ENCODE measurements around the gene FURIN.
A peak's percentile ranks its signal among the peaks of the same experiment; 100 is the strongest.

Gene FURIN

DNA sequence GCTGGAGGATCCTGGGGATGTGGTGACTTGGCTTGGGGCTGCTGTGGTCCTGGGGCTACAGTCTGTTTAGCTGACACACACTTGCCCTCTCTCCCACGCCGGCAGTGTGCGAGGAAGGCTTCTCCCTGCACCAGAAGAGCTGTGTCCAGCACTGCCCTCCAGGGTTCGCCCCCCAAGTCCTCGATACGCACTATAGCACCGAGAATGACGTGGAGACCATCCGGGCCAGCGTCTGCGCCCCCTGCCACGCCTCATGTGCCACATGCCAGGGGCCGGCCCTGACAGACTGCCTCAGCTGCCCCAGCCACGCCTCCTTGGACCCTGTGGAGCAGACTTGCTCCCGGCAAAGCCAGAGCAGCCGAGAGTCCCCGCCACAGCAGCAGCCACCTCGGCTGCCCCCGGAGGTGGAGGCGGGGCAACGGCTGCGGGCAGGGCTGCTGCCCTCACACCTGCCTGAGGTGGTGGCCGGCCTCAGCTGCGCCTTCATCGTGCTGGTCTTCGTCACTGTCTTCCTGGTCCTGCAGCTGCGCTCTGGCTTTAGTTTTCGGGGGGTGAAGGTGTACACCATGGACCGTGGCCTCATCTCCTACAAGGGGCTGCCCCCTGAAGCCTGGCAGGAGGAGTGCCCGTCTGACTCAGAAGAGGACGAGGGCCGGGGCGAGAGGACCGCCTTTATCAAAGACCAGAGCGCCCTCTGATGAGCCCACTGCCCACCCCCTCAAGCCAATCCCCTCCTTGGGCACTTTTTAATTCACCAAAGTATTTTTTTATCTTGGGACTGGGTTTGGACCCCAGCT lies 13.0 kb downstream of the FURIN start:
- TF ChIP-seq ZNF274 (IDR thresholded peaks at IDR 0.05; ENCODE audit: low read depth, low read length) (no peak), SUZ12 (IDR thresholded peaks at IDR 0.05; ENCODE audit: extremely low read depth, insufficient read depth, insufficient read length) (no peak), YY1 (IDR thresholded peaks at IDR 0.05; ENCODE audit: insufficient read depth, insufficient read length) (no peak)
- Histone ChIP-seq H3K4me1 (ENCODE audit: insufficient read depth, insufficient read length) (peaks cover 22% of the 10 kb centered on the region), H3K9ac (ENCODE audit: insufficient read length, low read depth) (no peak overlapping the region), H3K9me3 (ENCODE audit: insufficient read depth, low read length) (no peaks in the 10 kb centered on the region), H3K27me3 (ENCODE audit: insufficient read depth, insufficient read length) (no peaks in the 10 kb centered on the region), H3K36me3 (ENCODE audit: insufficient read depth, insufficient read length, low read length) (peaks cover 69% of the 10 kb centered on the region), H3K4me3 (ENCODE audit: insufficient read length, low read depth) (no peak overlapping the region)
- no peak for DNase-seq (ENCODE audit: low read depth, low spot score)

DNA sequence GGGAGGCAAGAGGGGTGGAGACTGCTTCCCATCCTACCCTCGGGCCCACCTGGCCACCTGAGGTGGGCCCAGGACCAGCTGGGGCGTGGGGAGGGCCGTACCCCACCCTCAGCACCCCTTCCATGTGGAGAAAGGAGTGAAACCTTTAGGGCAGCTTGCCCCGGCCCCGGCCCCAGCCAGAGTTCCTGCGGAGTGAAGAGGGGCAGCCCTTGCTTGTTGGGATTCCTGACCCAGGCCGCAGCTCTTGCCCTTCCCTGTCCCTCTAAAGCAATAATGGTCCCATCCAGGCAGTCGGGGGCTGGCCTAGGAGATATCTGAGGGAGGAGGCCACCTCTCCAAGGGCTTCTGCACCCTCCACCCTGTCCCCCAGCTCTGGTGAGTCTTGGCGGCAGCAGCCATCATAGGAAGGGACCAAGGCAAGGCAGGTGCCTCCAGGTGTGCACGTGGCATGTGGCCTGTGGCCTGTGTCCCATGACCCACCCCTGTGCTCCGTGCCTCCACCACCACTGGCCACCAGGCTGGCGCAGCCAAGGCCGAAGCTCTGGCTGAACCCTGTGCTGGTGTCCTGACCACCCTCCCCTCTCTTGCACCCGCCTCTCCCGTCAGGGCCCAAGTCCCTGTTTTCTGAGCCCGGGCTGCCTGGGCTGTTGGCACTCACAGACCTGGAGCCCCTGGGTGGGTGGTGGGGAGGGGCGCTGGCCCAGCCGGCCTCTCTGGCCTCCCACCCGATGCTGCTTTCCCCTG lies 13.8 kb downstream of the FURIN start:
- no peaks in the 10 kb centered on the region for H3K9me3 ChIP-seq (ENCODE audit: insufficient read depth, low read length)
- no peak for DNase-seq (ENCODE audit: low read depth, low spot score)
- H3K27me3 ChIP-seq (ENCODE audit: insufficient read depth, insufficient read length): no peaks in the 10 kb centered on the region
- H3K4me1 ChIP-seq (ENCODE audit: insufficient read depth, insufficient read length): peaks cover 22% of the 10 kb centered on the region
- no peak overlapping the region for H3K4me3 ChIP-seq (ENCODE audit: insufficient read length, low read depth)
- TF ChIP-seq ZNF274 (IDR thresholded peaks at IDR 0.05; ENCODE audit: low read depth, low read length) (no peak), SUZ12 (IDR thresholded peaks at IDR 0.05; ENCODE audit: extremely low read depth, insufficient read depth, insufficient read length) (no peak), YY1 (IDR thresholded peaks at IDR 0.05; ENCODE audit: insufficient read depth, insufficient read length) (no peak)
- H3K9ac ChIP-seq (ENCODE audit: insufficient read length, low read depth): no peak overlapping the region
- H3K36me3 ChIP-seq (ENCODE audit: insufficient read depth, insufficient read length, low read length): peaks cover 69% of the 10 kb centered on the region

DNA sequence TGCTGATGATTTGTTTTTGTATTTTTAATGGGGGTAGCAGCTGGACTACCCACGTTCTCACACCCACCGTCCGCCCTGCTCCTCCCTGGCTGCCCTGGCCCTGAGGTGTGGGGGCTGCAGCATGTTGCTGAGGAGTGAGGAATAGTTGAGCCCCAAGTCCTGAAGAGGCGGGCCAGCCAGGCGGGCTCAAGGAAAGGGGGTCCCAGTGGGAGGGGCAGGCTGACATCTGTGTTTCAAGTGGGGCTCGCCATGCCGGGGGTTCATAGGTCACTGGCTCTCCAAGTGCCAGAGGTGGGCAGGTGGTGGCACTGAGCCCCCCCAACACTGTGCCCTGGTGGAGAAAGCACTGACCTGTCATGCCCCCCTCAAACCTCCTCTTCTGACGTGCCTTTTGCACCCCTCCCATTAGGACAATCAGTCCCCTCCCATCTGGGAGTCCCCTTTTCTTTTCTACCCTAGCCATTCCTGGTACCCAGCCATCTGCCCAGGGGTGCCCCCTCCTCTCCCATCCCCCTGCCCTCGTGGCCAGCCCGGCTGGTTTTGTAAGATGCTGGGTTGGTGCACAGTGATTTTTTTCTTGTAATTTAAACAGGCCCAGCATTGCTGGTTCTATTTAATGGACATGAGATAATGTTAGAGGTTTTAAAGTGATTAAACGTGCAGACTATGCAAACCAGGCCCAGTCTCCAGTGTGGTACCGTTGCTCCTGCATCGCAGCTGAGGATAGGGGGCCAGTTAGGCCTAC lies 14.6 kb downstream of the FURIN start:
- no peak overlapping the region for H3K4me3 ChIP-seq (ENCODE audit: insufficient read length, low read depth)
- no peaks in the 10 kb centered on the region for H3K27me3 ChIP-seq (ENCODE audit: insufficient read depth, insufficient read length)
- H3K4me1 ChIP-seq (ENCODE audit: insufficient read depth, insufficient read length): peaks cover 22% of the 10 kb centered on the region
- TF ChIP-seq SUZ12 (IDR thresholded peaks at IDR 0.05; ENCODE audit: extremely low read depth, insufficient read depth, insufficient read length): no peak
- TF ChIP-seq YY1 (IDR thresholded peaks at IDR 0.05; ENCODE audit: insufficient read depth, insufficient read length): no peak
- TF ChIP-seq ZNF274 (IDR thresholded peaks at IDR 0.05; ENCODE audit: low read depth, low read length): no peak
- H3K9me3 ChIP-seq (ENCODE audit: insufficient read depth, low read length): no peaks in the 10 kb centered on the region
- H3K36me3 ChIP-seq (ENCODE audit: insufficient read depth, insufficient read length, low read length): peaks cover 69% of the 10 kb centered on the region
- DNase-seq (ENCODE audit: low read depth, low spot score): no peak
- H3K9ac ChIP-seq (ENCODE audit: insufficient read length, low read depth): peak overlapping the region; percentile 87

DNA sequence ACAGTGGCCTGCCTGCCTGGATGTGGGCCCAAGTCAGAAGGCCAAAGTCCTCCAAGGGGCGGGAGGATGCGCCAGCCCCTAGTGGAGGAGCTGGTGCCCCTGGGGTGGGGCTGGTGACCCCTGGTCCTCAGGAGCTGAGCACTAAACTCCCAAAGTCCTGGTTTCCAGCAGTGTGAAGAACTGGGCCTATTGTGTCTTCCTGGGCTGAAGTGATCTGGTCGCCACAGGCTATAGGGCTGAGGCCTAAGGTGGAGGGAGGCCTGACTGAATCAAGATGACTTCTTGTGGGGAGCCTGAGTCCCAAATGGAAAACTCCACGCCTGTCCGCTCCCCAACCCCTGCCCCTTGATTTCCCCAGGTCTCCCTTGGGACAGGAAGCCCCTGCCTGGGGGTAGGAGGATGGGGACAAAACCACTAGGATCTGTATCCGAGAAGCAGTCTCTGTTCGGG lies 15.2 kb downstream of the FURIN start:
- TF ChIP-seq ZNF274 (IDR thresholded peaks at IDR 0.05; ENCODE audit: low read depth, low read length): no peak
- TF ChIP-seq SUZ12 (IDR thresholded peaks at IDR 0.05; ENCODE audit: extremely low read depth, insufficient read depth, insufficient read length): no peak
- no peak for TF ChIP-seq YY1 (IDR thresholded peaks at IDR 0.05; ENCODE audit: insufficient read depth, insufficient read length)
- no peaks in the 10 kb centered on the region for H3K9me3 ChIP-seq (ENCODE audit: insufficient read depth, low read length)
- no peak for DNase-seq (ENCODE audit: low read depth, low spot score)
- H3K27me3 ChIP-seq (ENCODE audit: insufficient read depth, insufficient read length): no peaks in the 10 kb centered on the region
- peak overlapping the region; percentile 87 for H3K9ac ChIP-seq (ENCODE audit: insufficient read length, low read depth)
- peaks cover 22% of the 10 kb centered on the region for H3K4me1 ChIP-seq (ENCODE audit: insufficient read depth, insufficient read length)
- H3K4me3 ChIP-seq (ENCODE audit: insufficient read length, low read depth): peak overlapping the region; percentile 49
- peaks cover 68% of the 10 kb centered on the region for H3K36me3 ChIP-seq (ENCODE audit: insufficient read depth, insufficient read length, low read length)

DNA sequence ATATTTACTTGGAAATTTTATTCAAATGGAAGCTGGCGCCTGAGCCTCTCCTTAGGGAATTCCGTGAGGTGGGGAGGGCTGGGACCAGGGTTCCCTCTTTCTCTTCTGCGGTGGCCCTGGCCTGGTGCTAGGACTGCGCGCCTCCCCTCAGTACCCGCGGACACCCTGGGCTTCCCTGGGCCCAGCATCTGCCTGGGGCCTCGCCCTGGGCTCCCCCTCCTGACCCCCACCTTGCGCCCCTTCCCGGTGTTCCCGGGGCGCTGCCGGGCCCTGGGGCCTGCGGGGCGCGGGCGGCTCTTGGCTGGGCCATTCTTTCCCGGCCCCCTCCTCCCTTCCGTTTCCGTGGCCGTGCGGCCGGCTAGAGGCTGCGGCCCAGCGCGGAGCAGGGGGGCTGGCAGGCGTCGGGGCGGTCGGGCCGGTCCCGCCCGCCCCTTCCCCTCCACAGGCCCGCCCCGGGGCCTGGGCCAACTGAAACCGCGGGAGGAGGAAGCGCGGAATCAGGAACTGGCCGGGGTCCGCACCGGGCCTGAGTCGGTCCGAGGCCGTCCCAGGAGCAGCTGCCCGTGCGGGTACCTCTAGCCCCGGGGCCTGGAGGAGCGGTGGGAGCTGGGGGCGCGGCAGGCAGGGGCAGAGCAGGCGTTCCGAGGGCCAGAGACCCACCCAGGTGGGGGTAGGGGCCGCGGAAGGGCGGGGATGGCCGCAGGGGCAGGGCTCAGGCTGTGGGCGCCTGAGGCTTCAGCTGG lies 15.8 kb downstream of the FURIN start, which contains the start of gene FES:
TSS of gene FES (plus strand) at position 529 of the 743 bp plus-strand sequence. CDS start 542 bp downstream, outside the sequence.
- Histone ChIP-seq H3K9me3 (ENCODE audit: insufficient read depth, low read length) (no peaks in the 10 kb centered on the region), H3K9ac (ENCODE audit: insufficient read length, low read depth) (peak within 1 kb of the TSS; percentile 87), H3K4me1 (ENCODE audit: insufficient read depth, insufficient read length) (peaks cover 23% of the 10 kb centered on the region), H3K4me3 (ENCODE audit: insufficient read length, low read depth) (peak within 1 kb of the TSS; percentile 49), H3K27me3 (ENCODE audit: insufficient read depth, insufficient read length) (no peaks in the 10 kb centered on the region), H3K36me3 (ENCODE audit: insufficient read depth, insufficient read length, low read length) (peaks cover 65% of the 10 kb centered on the region)
- DNase-seq (ENCODE audit: low read depth, low spot score): no peak
- TF ChIP-seq SUZ12 (IDR thresholded peaks at IDR 0.05; ENCODE audit: extremely low read depth, insufficient read depth, insufficient read length) (no peak), ZNF274 (IDR thresholded peaks at IDR 0.05; ENCODE audit: low read depth, low read length) (no peak), YY1 (IDR thresholded peaks at IDR 0.05; ENCODE audit: insufficient read depth, insufficient read length) (no peak)

DNA sequence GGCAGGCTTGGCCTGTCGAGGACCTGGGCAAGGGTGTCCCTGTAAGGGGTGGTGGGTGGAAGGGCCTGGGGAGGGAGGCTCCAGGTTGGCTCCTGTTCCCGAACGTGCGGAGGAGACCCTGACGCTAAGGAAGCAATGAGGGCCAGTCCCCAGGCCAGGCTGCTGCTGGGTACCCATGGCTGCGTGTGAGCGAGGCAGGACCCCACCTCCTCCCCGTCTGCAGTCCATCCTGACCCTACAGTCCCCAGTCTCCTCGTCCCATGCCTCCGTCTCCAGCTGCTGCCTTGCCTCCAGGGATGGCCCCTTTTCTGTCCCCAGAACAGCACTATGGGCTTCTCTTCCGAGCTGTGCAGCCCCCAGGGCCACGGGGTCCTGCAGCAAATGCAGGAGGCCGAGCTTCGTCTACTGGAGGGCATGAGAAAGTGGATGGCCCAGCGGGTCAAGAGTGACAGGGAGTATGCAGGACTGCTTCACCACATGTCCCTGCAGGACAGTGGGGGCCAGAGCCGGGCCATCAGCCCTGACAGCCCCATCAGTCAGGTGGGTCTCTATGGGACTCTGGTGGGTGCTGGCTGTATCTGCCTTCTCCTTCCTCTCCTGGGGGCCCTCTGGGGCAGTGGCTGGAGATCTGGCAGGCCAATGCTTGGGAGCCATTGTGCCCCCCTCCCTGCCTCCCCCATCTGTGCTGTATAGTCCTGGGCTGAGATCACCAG lies 16.5 kb downstream of the FURIN start:
- DNase-seq (ENCODE audit: low read depth, low spot score): no peak
- Histone ChIP-seq H3K4me3 (ENCODE audit: insufficient read length, low read depth) (peak overlapping the region; percentile 49), H3K9me3 (ENCODE audit: insufficient read depth, low read length) (no peaks in the 10 kb centered on the region), H3K36me3 (ENCODE audit: insufficient read depth, insufficient read length, low read length) (peaks cover 64% of the 10 kb centered on the region), H3K4me1 (ENCODE audit: insufficient read depth, insufficient read length) (peaks cover 30% of the 10 kb centered on the region), H3K9ac (ENCODE audit: insufficient read length, low read depth) (peak overlapping the region; percentile 87), H3K27me3 (ENCODE audit: insufficient read depth, insufficient read length) (no peaks in the 10 kb centered on the region)
- TF ChIP-seq YY1 (IDR thresholded peaks at IDR 0.05; ENCODE audit: insufficient read depth, insufficient read length): no peak
- TF ChIP-seq ZNF274 (IDR thresholded peaks at IDR 0.05; ENCODE audit: low read depth, low read length): no peak
- no peak for TF ChIP-seq SUZ12 (IDR thresholded peaks at IDR 0.05; ENCODE audit: extremely low read depth, insufficient read depth, insufficient read length)

Data from NT2/D1 (cell line).